Karpas-422 (cell line): Measurements from ENCODE around the gene INTS11. TPM values are rescaled to one million over a fixed set of nuclear protein-coding genes. Genes with fewer than 3 reads are reported as not detected.
A peak's percentile ranks its signal among the peaks of the same experiment; 100 is the strongest.
"Not testable (repeated sequence)": the region's sequence is repeated elsewhere in the genome, so short reads cannot be mapped to it uniquely, and the experiment has no call there.

ENCODE experiments used
- DNase-seq: peaks from one replicate; pipeline ENCODE4 v3.0.0-alpha.2; 2015
- H2AFZ ChIP-seq: fragments of 200-600 bp; sonication (generic); 2 replicates; pipeline ENCODE4 v1.6.1; 2014; ENCODE audit warnings: antibody characterized with exemption, low read length, mixed read lengths
- H3K27ac ChIP-seq: fragments of 200-600 bp; sonication (generic); 2 replicates; pipeline ENCODE4 v1.5.1; 2014; ENCODE audit warnings: mild to moderate bottlenecking, low read length, moderate library complexity
- H3K27me3 ChIP-seq: fragments of 200-600 bp; sonication (generic); 2 replicates; pipeline ENCODE4 v1.6.1; 2014; ENCODE audit warnings: low read length, mixed read lengths
- H3K36me3 ChIP-seq: fragments of 200-600 bp; sonication (generic); 2 replicates; pipeline ENCODE4 v1.6.1; 2014; ENCODE audit warnings: low read length, mixed read lengths; ENCODE audit not compliant: insufficient read depth
- H3K4me1 ChIP-seq: fragments of 200-600 bp; sonication (generic); 2 replicates; pipeline ENCODE4 v1.6.1; 2014; ENCODE audit warnings: mild to moderate bottlenecking, low read length, mixed read lengths
- H3K4me2 ChIP-seq: fragments of 200-600 bp; sonication (generic); 2 replicates; pipeline ENCODE4 v1.6.1; 2014; ENCODE audit warnings: low read length, low read depth, mild to moderate bottlenecking; ENCODE audit not compliant: poor library complexity, severe bottlenecking
- H3K4me3 ChIP-seq: fragments of 200-600 bp; sonication (generic); 2 replicates; pipeline ENCODE4 v1.5.1; 2014; ENCODE audit warnings: mild to moderate bottlenecking, antibody characterized with exemption, low read length, mixed read lengths
- H3K79me2 ChIP-seq: fragments of 200-600 bp; sonication (generic); 2 replicates; pipeline ENCODE4 v1.6.1; 2014; ENCODE audit warnings: mild to moderate bottlenecking, low read length, mixed read lengths
- H3K9ac ChIP-seq: fragments of 200-600 bp; sonication (generic); 2 replicates; pipeline ENCODE4 v1.6.0; 2014; ENCODE audit warnings: low read length
- H3K9me2 ChIP-seq: fragments of 200-600 bp; sonication (generic), shearing (Covaris generic); replicated peaks from 2 replicates; pipeline ENCODE4 v1.6.0; 2014; ENCODE audit warnings: mild to moderate bottlenecking, low read length, moderate library complexity; ENCODE audit not compliant: insufficient read depth
- H3K9me3 ChIP-seq: fragments of 300-700, 200-600 bp; sonication (generic); 2 replicates; pipeline ENCODE4 v1.6.1; 2014; ENCODE audit warnings: low read length, mixed read lengths
- H4K20me1 ChIP-seq: fragments of 200-600 bp; sonication (generic); 2 replicates; pipeline ENCODE4 v1.6.1; 2014; ENCODE audit warnings: mild to moderate bottlenecking, antibody characterized with exemption, low read length, low read depth; ENCODE audit not compliant: insufficient read depth
- total RNA-seq: library from RNA; depleted of rRNA; stranded (reverse); fragments of >200 nt; shearing (Covaris generic); gene quantifications from 2 replicates; pipeline ENCODE4 v1.2.3, GENCODE V29; 2014; ENCODE audit warnings: low replicate concordance

Gene INTS11
- total RNA-seq, 1 experiment from 2014 or later, result 69.8 TPM

GRCh38 chr1:1318777-1319645, 5.4 kb downstream of the INTS11 start:
- Histone ChIP-seq H3K79me2 (peaks cover 49% of the 10 kb centered on the region), H3K36me3 (peaks cover 5% of the 10 kb centered on the region), H2AFZ (no peak overlapping the region), H3K9me2 (no peaks in the 10 kb centered on the region), H3K27ac (no peak overlapping the region), H3K4me3 (no peak overlapping the region), H3K4me1 (peaks cover 38% of the 10 kb centered on the region), H3K9ac (no peak overlapping the region), H3K4me2 (no peak overlapping the region), H3K9me3 (no peaks in the 10 kb centered on the region), H3K27me3 (no peaks in the 10 kb centered on the region), H4K20me1 (peaks cover 23% of the 10 kb centered on the region)
- no peak for DNase-seq

DNA sequence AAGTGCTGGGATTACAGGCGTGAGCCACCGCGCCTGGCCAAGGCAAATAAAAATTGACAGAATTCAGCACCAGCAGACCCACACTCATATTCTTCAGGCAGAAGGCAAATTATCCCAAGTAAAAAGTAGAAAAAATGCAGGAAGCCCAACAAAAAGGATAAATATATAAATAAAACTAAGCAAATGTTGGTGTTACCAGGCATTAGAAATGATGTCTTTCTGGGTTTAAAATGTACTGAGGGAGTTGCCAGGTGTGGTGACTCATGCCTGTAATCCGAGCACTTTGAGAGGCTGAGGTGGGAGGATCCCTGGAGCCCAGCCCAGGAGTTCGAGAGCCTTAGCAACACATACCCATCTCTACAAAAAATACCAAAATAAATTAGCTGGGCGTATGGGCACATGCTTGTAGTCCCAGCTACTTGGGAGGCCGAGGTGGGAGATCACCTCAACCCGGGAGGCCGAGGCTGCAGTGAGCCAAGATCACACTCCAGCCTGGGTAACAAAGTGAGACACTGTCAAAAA, 6.3 kb downstream of the INTS11 start:
- Histone ChIP-seq H4K20me1 (peaks cover 19% of the 10 kb centered on the region), H3K9me3 (no peaks in the 10 kb centered on the region), H3K4me2 (no peak overlapping the region), H3K79me2 (peaks cover 45% of the 10 kb centered on the region), H3K36me3 (peaks cover 11% of the 10 kb centered on the region), H3K4me3 (no peak overlapping the region), H3K27me3 (no peaks in the 10 kb centered on the region), H3K9ac (no peak overlapping the region), H3K4me1 (peaks cover 33% of the 10 kb centered on the region), H3K27ac (no peak overlapping the region), H2AFZ (no peak overlapping the region), H3K9me2 (no peaks in the 10 kb centered on the region)
- peak; percentile 66 for DNase-seq

GRCh38 chr1:1317420-1317819, 7.0 kb downstream of the INTS11 start:
- Histone ChIP-seq H3K4me2 (no peak overlapping the region), H3K36me3 (peaks cover 11% of the 10 kb centered on the region), H4K20me1 (peaks cover 14% of the 10 kb centered on the region; the same call in 1 of the 2 replicates)

GRCh38 chr1:1316199-1316598, 8.3 kb downstream of the INTS11 start:
- H3K4me3 ChIP-seq, H3K9me3 ChIP-seq, H2AFZ ChIP-seq, DNase-seq, H3K9ac ChIP-seq, H3K27me3 ChIP-seq, H3K9me2 ChIP-seq: not testable (repeated sequence)
- peak overlapping the region; percentile 37 for H3K4me2 ChIP-seq
- H4K20me1 ChIP-seq, result peaks cover 11% of the 10 kb centered on the region; the same call in 1 of the 2 replicates
- H3K27ac ChIP-seq, result 0 out of 2 replicates have a peak overlapping the region, but pooled peaks have one; percentile 37
- peaks cover 21% of the 10 kb centered on the region for H3K4me1 ChIP-seq
- peaks cover 11% of the 10 kb centered on the region for H3K36me3 ChIP-seq
- H3K79me2 ChIP-seq, result peaks cover 27% of the 10 kb centered on the region

More at GRCh38 chr1:1317420-1317819, 7.0 kb downstream of the INTS11 start:
- Histone ChIP-seq H3K9ac (no peak overlapping the region), H3K79me2 (peaks cover 38% of the 10 kb centered on the region), H3K9me2 (no peaks in the 10 kb centered on the region), H3K27ac (no peak overlapping the region), H3K27me3 (no peaks in the 10 kb centered on the region), H3K9me3 (no peaks in the 10 kb centered on the region), H2AFZ (no peak overlapping the region), H3K4me3 (no peak overlapping the region), H3K4me1 (peaks cover 27% of the 10 kb centered on the region)
- DNase-seq, result no peak

DNA sequence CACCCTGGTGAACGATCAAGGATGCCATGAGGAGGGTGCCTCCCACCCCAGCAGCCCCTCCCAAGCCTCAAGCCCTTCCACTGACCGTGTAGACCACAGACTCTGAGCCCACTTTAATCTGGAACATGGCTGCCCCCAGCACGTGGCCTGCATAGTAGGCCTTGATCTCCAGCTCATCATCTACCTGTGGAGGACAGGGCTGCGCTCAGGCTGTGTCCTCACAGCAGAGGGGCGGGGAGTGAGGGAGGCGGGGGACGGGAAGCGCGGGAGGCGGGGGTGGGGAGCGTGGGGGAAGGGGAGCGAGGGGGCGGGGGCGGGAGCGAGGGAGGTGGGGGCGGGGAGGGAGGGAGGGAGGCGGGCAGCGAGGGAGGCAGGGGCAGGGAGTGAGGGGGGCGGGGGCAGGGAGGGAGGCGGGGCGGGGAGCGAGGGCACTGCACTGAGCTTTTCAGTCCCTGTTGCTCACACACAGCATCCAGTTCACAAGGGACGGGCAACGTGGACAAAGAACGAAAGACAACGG, 9.0 kb downstream of the INTS11 start:
- H3K9me3 ChIP-seq, result no peaks in the 10 kb centered on the region
- H2AFZ ChIP-seq, result no peak overlapping the region
- H3K4me3 ChIP-seq, result no peak overlapping the region
- peak; percentile 77 for DNase-seq
- peak overlapping the region; percentile 37 for H3K27ac ChIP-seq
- H3K27me3 ChIP-seq, result no peaks in the 10 kb centered on the region
- peaks cover 21% of the 10 kb centered on the region for H3K4me1 ChIP-seq
- peaks cover 11% of the 10 kb centered on the region for H3K36me3 ChIP-seq
- peak overlapping the region; percentile 18; the same call in 1 of the 2 replicates for H3K9ac ChIP-seq
- H4K20me1 ChIP-seq, result peaks cover 8% of the 10 kb centered on the region; the same call in 1 of the 2 replicates
- peak overlapping the region; percentile 37 for H3K4me2 ChIP-seq
- H3K79me2 ChIP-seq, result peaks cover 20% of the 10 kb centered on the region; the same call in 1 of the 2 replicates
- no peaks in the 10 kb centered on the region for H3K9me2 ChIP-seq

DNA sequence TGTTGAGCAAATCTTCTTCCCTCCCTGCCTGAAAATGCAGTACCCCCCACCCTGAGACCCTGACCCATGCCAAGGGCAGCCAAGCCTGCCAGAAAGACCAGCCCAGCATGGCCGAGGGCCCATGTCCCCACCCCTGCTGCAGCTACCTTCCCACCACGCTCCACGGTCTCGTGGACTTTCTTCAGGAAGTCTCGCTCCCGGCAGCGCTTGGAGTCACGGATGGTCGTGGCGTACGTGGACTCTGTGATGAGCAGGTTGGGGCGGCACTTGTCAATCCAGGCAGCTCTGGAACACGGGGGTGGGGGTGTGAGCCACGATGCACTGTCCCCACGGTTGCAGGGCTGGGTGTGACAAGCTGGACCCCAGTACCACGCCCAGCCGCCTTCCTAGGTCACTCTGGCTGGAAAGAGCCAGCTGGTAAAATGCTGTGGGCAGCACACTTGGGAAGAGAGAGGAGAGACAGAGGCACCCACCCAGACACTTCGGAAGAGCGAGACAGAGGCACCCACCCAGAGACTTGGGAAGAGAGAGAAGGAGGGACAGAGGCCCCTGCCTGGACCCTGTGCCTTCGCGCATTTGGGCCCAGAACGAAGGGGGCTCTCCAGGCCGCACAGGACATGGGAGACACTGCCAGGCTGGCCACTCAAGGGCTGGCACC, 9.7 kb downstream of the INTS11 start:
- H3K27me3 ChIP-seq, result no peaks in the 10 kb centered on the region
- no peak overlapping the region for H2AFZ ChIP-seq
- no peak overlapping the region for H3K4me2 ChIP-seq
- H3K36me3 ChIP-seq, result peaks cover 11% of the 10 kb centered on the region
- peak overlapping the region; percentile 32 for H3K27ac ChIP-seq
- DNase-seq, result no peak
- H3K9me2 ChIP-seq, result no peaks in the 10 kb centered on the region
- H3K9ac ChIP-seq, result peak overlapping the region; percentile 18; the same call in 1 of the 2 replicates
- H4K20me1 ChIP-seq, result peaks cover 11% of the 10 kb centered on the region; the same call in 1 of the 2 replicates
- H3K4me1 ChIP-seq, result peaks cover 28% of the 10 kb centered on the region
- H3K79me2 ChIP-seq, result peaks cover 19% of the 10 kb centered on the region
- H3K9me3 ChIP-seq, result no peaks in the 10 kb centered on the region
- H3K4me3 ChIP-seq, result no peak overlapping the region

GRCh38 chr1:1314237-1314586, 10.2 kb downstream of the INTS11 start:
- H3K4me2 ChIP-seq, result no peak overlapping the region
- H3K9me3 ChIP-seq, result no peaks in the 10 kb centered on the region
- no peak overlapping the region for H3K4me3 ChIP-seq
- peaks cover 16% of the 10 kb centered on the region; the same call in 1 of the 2 replicates for H4K20me1 ChIP-seq
- no peaks in the 10 kb centered on the region for H3K27me3 ChIP-seq
- no peak overlapping the region for H3K27ac ChIP-seq
- peaks cover 11% of the 10 kb centered on the region for H3K36me3 ChIP-seq
- peaks cover 33% of the 10 kb centered on the region for H3K4me1 ChIP-seq
- no peak overlapping the region for H3K9ac ChIP-seq
- H3K79me2 ChIP-seq, result peaks cover 23% of the 10 kb centered on the region
- no peak for DNase-seq
- H2AFZ ChIP-seq, result no peak overlapping the region
- no peaks in the 10 kb centered on the region for H3K9me2 ChIP-seq
